Stimulated activated CD8-positive, alpha-beta memory T cell treated with anti-CD3 and anti-CD28 coated beads, Interleukin-15, amount 100 ng/mL, for 24 hours (primary cell): ENCODE data around the gene DUSP23.

ENCODE experiments used
- DNase-seq: peaks from one replicate; pipeline ENCODE4 v3.0.0-alpha.2; 2020; ENCODE audit warnings: low read depth

DUSP23 gene

DNA sequence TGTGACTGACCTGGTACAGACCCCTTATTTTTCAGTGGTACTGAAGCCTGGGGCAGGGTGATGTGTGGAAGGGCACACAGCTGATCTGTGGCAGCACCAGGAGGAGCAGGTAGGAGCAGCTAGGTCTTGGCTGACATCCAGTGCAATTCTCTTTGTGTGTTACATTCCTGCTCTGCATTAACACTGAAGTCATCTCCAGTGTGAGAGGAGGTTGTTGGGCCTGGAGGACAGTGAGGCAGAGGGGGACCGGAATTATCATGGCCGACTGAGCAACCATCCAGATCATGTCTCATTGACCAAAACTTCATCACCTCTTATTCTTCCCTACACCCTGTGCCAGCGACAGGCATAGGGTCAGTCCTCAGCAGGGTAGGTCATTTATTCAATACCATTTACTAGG, 47.4 kb downstream of the DUSP23 start:
- DNase-seq, result no peak

- DNase-seq, result no peak
These were observed 48.0 kb downstream of the DUSP23 start for GRCh38 chr1:159828581-159829272.

DNA sequence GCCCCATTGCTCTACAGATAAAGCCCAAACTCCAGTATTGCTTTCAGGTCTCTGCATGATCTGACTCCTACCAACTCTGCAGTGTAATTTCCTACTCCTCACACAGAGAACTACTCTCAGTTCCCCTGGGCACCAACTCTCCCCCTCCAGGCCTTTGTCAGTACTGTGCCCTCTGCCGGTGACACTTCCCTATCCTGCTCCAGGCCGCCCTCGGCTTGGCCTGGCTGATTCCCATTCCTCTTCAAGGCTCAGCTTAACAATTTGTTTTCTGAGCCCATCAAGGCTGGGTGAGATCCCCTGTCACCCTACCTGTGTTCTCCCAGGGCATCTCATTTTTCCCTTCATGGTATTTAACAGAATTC, 48.5 kb downstream of the DUSP23 start:
- DNase-seq, result no peak

- no peak for DNase-seq
These were observed 49.2 kb downstream of the DUSP23 start for GRCh38 chr1:159829822-159830465.

GRCh38 chr1:159830722-159831121, 50.0 kb downstream of the DUSP23 start:
- DNase-seq, result no peak

GRCh38 chr1:159831412-159832141, 50.8 kb downstream of the DUSP23 start:
- no peak for DNase-seq
